Measurements from ENCODE around the gene HLF. TPM values are rescaled to one million over a fixed set of nuclear protein-coding genes. Genes with fewer than 3 reads are reported as not detected.

The HLF gene
- total RNA-seq, 1 experiment from 2014 or later, result 0.13 TPM

DNA sequence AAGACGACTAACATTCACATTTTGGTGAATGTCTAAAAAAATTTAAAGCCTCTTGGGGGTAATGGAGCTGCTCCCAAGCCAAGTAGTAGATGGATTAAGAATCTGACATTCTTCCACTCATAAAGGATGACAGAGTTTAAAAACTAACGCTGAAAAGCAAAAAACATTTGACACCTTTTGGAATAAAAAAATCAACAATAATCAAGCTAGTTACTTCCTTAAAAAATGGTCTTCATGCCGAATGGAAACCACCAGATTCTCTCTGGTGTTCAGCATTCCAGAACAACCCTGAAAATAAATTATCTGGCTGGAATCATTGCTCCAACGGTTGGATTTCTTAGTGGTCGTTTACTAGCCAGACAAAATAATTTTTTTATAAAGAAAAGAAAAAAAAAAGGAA lies 18.0 kb downstream of the HLF start:
- DNase-seq (ENCODE audit: low read depth, low spot score) (no peak), ATAC-seq (no peak)
- TF ChIP-seq, protein P1, sequence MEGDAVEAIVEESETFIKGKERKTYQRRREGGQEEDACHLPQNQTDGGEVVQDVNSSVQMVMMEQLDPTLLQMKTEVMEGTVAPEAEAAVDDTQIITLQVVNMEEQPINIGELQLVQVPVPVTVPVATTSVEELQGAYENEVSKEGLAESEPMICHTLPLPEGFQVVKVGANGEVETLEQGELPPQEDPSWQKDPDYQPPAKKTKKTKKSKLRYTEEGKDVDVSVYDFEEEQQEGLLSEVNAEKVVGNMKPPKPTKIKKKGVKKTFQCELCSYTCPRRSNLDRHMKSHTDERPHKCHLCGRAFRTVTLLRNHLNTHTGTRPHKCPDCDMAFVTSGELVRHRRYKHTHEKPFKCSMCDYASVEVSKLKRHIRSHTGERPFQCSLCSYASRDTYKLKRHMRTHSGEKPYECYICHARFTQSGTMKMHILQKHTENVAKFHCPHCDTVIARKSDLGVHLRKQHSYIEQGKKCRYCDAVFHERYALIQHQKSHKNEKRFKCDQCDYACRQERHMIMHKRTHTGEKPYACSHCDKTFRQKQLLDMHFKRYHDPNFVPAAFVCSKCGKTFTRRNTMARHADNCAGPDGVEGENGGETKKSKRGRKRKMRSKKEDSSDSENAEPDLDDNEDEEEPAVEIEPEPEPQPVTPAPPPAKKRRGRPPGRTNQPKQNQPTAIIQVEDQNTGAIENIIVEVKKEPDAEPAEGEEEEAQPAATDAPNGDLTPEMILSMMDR (IDR thresholded peaks at IDR 0.05), result no peak
- TF ChIP-seq TCF7L2 (IDR thresholded peaks at IDR 0.05; ENCODE audit: low read depth, low read length) (no peak), SIN3A (IDR thresholded peaks at IDR 0.05; ENCODE audit: borderline replicate concordance, insufficient read depth, low read depth, low read length) (no peak), POLR2AphosphoS5 (IDR thresholded peaks at IDR 0.05; ENCODE audit: low read depth, low read length) (no peak)
- TF ChIP-seq, protein P2, sequence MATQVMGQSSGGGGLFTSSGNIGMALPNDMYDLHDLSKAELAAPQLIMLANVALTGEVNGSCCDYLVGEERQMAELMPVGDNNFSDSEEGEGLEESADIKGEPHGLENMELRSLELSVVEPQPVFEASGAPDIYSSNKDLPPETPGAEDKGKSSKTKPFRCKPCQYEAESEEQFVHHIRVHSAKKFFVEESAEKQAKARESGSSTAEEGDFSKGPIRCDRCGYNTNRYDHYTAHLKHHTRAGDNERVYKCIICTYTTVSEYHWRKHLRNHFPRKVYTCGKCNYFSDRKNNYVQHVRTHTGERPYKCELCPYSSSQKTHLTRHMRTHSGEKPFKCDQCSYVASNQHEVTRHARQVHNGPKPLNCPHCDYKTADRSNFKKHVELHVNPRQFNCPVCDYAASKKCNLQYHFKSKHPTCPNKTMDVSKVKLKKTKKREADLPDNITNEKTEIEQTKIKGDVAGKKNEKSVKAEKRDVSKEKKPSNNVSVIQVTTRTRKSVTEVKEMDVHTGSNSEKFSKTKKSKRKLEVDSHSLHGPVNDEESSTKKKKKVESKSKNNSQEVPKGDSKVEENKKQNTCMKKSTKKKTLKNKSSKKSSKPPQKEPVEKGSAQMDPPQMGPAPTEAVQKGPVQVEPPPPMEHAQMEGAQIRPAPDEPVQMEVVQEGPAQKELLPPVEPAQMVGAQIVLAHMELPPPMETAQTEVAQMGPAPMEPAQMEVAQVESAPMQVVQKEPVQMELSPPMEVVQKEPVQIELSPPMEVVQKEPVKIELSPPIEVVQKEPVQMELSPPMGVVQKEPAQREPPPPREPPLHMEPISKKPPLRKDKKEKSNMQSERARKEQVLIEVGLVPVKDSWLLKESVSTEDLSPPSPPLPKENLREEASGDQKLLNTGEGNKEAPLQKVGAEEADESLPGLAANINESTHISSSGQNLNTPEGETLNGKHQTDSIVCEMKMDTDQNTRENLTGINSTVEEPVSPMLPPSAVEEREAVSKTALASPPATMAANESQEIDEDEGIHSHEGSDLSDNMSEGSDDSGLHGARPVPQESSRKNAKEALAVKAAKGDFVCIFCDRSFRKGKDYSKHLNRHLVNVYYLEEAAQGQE (IDR thresholded peaks at IDR 0.05; ENCODE audit: insufficient read depth in 1 of 2, low read depth in 2 of 2, low read length in 1 of 2), result no peak
- no peaks in the 10 kb centered on the region for H3K9me3 ChIP-seq (ENCODE audit: control insufficient read depth, insufficient read depth, low read depth, low read length)
- no peaks in the 10 kb centered on the region for H3K27me3 ChIP-seq (ENCODE audit: control insufficient read depth, insufficient read depth, low read length)
- H3K36me3 ChIP-seq (ENCODE audit: control insufficient read depth, insufficient read depth, low read length), result no peaks in the 10 kb centered on the region
- no TSS peak for BruUV-seq (replicated peaks)
- CTCF ChIA-PET, result no interaction called here
- no peaks in the 10 kb centered on the region for H3K4me1 ChIP-seq (ENCODE audit: control insufficient read depth, insufficient read depth, low read length)
- POLR2A ChIA-PET, result no interaction called here
- no peak overlapping the region for H3K27ac ChIP-seq (ENCODE audit: low read length)
- intact Hi-C loops (cut with micrococcal nuclease; ENCODE audit: unreplicated experiment), result no loop called here
- in situ Hi-C loops (cut with HindIII; ENCODE audit: low pct_unique_long_range_greater_than_20kb, low sequenced_read_pairs), result no loop called here
- no peak overlapping the region for H3K4me3 ChIP-seq (ENCODE audit: low read depth in 2 of 2, low read length in 2 of 2)

DNA sequence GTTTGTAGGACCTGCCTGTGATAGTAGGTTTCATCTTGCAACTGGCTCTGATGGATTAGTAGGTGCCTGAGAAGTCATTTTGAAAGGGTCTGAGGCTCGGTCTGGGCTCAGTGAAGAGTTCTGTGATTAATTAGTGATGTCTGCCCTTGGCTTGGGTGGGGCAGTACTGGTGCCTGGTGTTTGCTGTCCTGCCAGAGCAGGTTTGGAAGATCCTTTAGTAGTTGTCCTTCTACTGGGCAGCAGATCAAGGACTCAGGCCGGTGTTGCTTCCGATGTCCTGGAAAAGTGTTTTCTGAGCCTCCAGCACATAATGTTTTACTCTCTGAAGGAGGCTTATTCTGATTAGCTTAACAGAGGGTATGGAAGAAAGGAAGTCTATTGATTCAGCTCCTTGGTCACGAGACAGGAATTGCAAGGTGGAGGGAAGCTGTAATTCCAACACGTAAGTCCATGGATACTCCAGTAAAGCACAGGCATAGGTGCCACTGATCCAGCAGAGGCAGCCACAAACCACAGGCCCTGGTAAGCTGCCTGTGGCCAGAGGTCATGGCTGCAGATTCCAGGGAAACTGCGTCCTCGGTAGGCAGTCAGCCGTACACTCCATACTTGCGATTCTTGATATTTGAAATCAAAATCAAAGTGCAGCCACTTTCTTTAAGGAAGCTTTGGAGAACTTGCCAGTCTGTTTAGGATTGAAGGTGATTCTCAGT lies 18.7 kb downstream of the HLF start:
- in situ Hi-C loops (cut with HindIII; ENCODE audit: low pct_unique_long_range_greater_than_20kb, low sequenced_read_pairs), result no loop called here
- ChIA-PET CTCF (no interaction called here), POLR2A (no interaction called here)
- H3K36me3 ChIP-seq (ENCODE audit: control insufficient read depth, insufficient read depth, low read length), result no peaks in the 10 kb centered on the region
- DNase-seq (ENCODE audit: low read depth, low spot score) (no peak), ATAC-seq (no peak)
- no peak overlapping the region for H3K27ac ChIP-seq (ENCODE audit: low read length)
- H3K4me3 ChIP-seq (ENCODE audit: low read depth in 2 of 2, low read length in 2 of 2), result no peak overlapping the region
- intact Hi-C loops (cut with micrococcal nuclease; ENCODE audit: unreplicated experiment), result no loop called here
- no peaks in the 10 kb centered on the region for H3K9me3 ChIP-seq (ENCODE audit: control insufficient read depth, insufficient read depth, low read depth, low read length)
- BruUV-seq (replicated peaks), result no TSS peak
- TF ChIP-seq, protein P2 (IDR thresholded peaks at IDR 0.05; ENCODE audit: insufficient read depth in 1 of 2, low read depth in 2 of 2, low read length in 1 of 2), result no peak
- TF ChIP-seq TCF7L2 (IDR thresholded peaks at IDR 0.05; ENCODE audit: low read depth, low read length) (no peak), SIN3A (IDR thresholded peaks at IDR 0.05; ENCODE audit: borderline replicate concordance, insufficient read depth, low read depth, low read length) (no peak), POLR2AphosphoS5 (IDR thresholded peaks at IDR 0.05; ENCODE audit: low read depth, low read length) (no peak)
- TF ChIP-seq, protein P1 (IDR thresholded peaks at IDR 0.05), result no peak
- no peaks in the 10 kb centered on the region for H3K27me3 ChIP-seq (ENCODE audit: control insufficient read depth, insufficient read depth, low read length)
- no peaks in the 10 kb centered on the region for H3K4me1 ChIP-seq (ENCODE audit: control insufficient read depth, insufficient read depth, low read length)

Data from Panc1 (cell line).